ENCODE measurements around the gene PTPRG. TPM values are rescaled to one million over a fixed set of nuclear protein-coding genes. Genes with fewer than 3 reads are reported as not detected.

Gene PTPRG
- total RNA-seq, 1 experiment from 2014 or later: 69.3 TPM

DNA sequence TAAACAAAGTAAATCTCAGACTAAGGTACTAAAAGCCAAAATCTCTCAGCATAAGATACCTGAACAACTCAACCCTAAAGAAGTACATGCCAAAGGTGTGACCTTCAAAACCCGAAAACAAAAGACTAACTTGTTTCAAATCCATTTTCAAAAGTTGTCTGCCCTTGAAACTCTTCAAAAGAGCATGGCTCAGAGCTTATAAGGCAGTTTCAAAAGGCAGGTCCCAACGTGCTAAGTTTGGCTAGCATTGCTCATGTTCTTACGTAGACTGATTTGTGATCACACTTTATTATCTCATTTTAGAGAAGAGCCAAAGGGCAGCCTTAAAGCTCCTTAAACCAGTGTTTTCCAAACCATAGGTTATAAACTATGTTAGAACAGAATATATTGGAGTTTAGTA, 699.8 kb downstream of the PTPRG start:
- Histone ChIP-seq H3K9me3 (ENCODE audit: control insufficient read depth, low read depth, low read length) (no peaks in the 10 kb centered on the region), H2AFZ (ENCODE audit: low read length) (no peak overlapping the region), H3K27me3 (ENCODE audit: insufficient read depth, low read length) (no peaks in the 10 kb centered on the region), H3K14ac (ENCODE audit: insufficient read depth, low read length) (no peak overlapping the region), H3K79me1 (ENCODE audit: insufficient read depth, low read depth, low read length, poor library complexity, severe bottlenecking) (no peaks in the 10 kb centered on the region), H3K27ac (ENCODE audit: insufficient read length, low read depth, low read length) (no peak overlapping the region), H2AK5ac (ENCODE audit: insufficient read length, low read length) (no peak overlapping the region), H3K79me2 (ENCODE audit: insufficient read depth, low read length) (no peaks in the 10 kb centered on the region), H3K9ac (ENCODE audit: extremely low read depth, insufficient read length, low read length) (no peak overlapping the region), H2BK5ac (ENCODE audit: insufficient read length, low read length) (no peak overlapping the region), H2BK120ac (ENCODE audit: low read depth, low read length, poor library complexity, severe bottlenecking) (no peak overlapping the region), H4K5ac (ENCODE audit: insufficient read length, low read depth, low read length) (no peak overlapping the region), H3K56ac (ENCODE audit: insufficient read length, low read depth, low read length) (no peak overlapping the region), H4K8ac (replicated peaks; ENCODE audit: insufficient read length, low read depth, low read length) (no peak overlapping the region), H3K23me2 (ENCODE audit: insufficient read length, low read depth, low read length, poor library complexity, severe bottlenecking) (no peaks in the 10 kb centered on the region), H2BK12ac (ENCODE audit: insufficient read length, low read depth, low read length) (no peak overlapping the region), H3K23ac (ENCODE audit: insufficient read length, low read depth, low read length) (no peak overlapping the region), H2BK20ac (ENCODE audit: low read depth, low read length, poor library complexity, severe bottlenecking) (no peak overlapping the region), H3K4me2 (ENCODE audit: insufficient read depth, insufficient read length, low read length) (no peak overlapping the region), H3K4ac (ENCODE audit: low read depth, low read length) (no peak overlapping the region), H3K4me1 (ENCODE audit: insufficient read depth, low read length) (no peaks in the 10 kb centered on the region; the same call in 1 of the 2 replicates), H2BK15ac (ENCODE audit: low read depth, low read length) (no peak overlapping the region), H3K18ac (ENCODE audit: insufficient read length, low read depth, low read length) (no peak overlapping the region), H3T11ph (ENCODE audit: low read length) (no peak overlapping the region), H4K91ac (ENCODE audit: insufficient read length, low read depth, low read length) (no peak overlapping the region), H4K20me1 (ENCODE audit: control insufficient read depth, insufficient read depth, insufficient read length) (no peaks in the 10 kb centered on the region)
- Mint-ChIP-seq H3K9me3 (no peaks in the 10 kb centered on the region), H3K36me3 (ENCODE audit: insufficient read depth in 1 of 3, low read depth in 3 of 3) (peaks cover 3 to 17% (median 7%) of the 10 kb centered on the region in 3 experiments; a peak in 5 of 7 replicates), H3K4me1 (peaks cover 14 to 16% of the 10 kb centered on the region in 2 experiments), H3K4me3 (no peak overlapping the region), H3K27ac (peak overlapping the region in 1 of 3 experiments; percentile 33; a peak in 1 of 7 replicates), H3K27me3 (ENCODE audit: low read depth) (no peaks in the 10 kb centered on the region)
- DNase-seq: no peak
- WGBS (ENCODE audit: extremely low coverage, insufficient read length, low lambda C conversion rate): no CpG with 5 or more reads among the region's 3 CpGs
- TF ChIP-seq, protein P1, sequence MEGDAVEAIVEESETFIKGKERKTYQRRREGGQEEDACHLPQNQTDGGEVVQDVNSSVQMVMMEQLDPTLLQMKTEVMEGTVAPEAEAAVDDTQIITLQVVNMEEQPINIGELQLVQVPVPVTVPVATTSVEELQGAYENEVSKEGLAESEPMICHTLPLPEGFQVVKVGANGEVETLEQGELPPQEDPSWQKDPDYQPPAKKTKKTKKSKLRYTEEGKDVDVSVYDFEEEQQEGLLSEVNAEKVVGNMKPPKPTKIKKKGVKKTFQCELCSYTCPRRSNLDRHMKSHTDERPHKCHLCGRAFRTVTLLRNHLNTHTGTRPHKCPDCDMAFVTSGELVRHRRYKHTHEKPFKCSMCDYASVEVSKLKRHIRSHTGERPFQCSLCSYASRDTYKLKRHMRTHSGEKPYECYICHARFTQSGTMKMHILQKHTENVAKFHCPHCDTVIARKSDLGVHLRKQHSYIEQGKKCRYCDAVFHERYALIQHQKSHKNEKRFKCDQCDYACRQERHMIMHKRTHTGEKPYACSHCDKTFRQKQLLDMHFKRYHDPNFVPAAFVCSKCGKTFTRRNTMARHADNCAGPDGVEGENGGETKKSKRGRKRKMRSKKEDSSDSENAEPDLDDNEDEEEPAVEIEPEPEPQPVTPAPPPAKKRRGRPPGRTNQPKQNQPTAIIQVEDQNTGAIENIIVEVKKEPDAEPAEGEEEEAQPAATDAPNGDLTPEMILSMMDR (conservative IDR thresholded peaks at IDR 0.05): no peak
